Measurements from ENCODE around the gene COPS2.
A peak's percentile ranks its signal among the peaks of the same experiment; 100 is the strongest.

COPS2 gene

DNA sequence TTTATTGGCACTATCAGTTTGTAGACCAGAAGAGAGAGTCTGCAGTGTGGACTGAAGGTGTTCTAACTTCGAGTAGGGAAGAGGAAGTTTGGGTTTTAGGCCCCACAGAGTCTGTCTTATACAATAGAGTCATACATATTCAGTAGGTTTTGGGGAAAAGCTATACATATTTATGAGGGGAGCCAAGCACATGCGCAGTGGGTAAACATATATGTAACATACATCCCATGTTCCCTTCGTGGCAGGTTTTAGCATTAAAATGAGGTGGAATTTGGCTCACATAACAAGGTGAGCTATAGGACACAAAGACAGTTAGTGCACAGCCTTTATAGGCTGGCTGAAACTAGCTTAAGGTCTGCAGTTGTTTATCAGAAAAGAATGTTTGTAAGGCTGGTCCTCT is 19.5 kb upstream of the COPS2 start:
- TF ChIP-seq POLR2A (IDR thresholded peaks at IDR 0.05; ENCODE audit: low read length) (no peak), GATA1 (IDR thresholded peaks at IDR 0.05; ENCODE audit: low read depth, low read length) (no peak)
- DNase-seq = peak; percentile 26 to 32

DNA sequence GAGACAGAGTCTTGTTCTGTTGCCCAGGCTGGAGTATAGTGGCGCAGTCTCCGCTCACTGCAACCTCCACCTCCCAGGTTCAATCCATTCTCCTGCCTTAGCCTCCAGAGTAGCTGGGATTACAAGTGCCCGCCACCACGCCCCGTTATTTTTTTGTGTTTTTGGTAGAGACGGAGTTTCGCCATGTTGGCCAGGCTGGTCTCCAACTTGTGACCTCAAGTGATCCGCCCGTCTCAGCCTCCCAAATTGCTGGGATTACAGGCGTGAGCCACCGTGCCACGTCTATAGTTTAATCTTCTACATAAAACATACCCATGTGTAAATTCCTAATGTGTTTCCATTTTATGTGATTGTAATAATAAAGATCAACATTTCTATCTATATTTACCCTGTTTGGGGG is 16.4 kb upstream of the COPS2 start:
- no peak for DNase-seq
- no peak for TF ChIP-seq GATA1 (IDR thresholded peaks at IDR 0.05; ENCODE audit: low read depth, low read length)

DNA sequence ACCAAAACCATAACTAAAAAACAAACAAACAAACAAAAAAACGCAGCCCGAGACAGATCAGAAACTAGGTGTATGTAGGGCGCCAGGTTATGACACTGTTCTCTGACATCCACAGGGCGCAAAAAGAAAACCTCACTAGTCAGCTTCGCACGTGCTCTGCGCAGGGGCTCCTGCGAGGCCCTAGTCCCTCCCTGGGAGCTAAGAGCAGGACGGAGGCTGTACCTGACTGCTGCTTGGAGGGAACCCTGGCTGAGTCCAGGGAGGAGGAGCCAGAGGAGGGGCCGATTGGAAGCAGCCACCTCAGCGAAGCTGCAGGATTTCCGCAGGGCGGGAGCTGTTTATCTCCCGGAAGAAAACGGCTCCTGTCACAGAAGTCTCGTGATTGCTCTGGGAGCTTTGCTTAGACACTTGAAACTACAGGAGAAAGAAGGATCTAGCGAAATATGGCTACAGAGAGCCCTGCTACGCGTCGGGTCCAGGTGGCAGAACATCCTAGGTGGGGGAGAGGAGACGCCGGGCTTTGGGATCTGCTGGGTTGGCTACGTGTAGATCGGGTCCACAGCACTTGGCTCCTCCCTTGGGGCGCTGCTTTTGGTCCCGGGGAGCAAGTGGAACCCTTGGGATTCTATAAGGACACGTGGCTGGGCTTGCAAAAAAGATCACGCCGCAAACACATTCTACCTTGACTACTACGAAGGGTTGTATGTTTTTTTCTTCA is 14.6 kb upstream of the COPS2 start, which contains the start of gene GALK2:
Gene GALK2, plus strand, starts transcription at position 368 of the 718 bp plus-strand sequence. Its CDS starts 76 bp downstream, at position 444.
- TF ChIP-seq POLR2A (IDR thresholded peaks at IDR 0.05; ENCODE audit: low read length) (peak; percentile 86), GATA1 (IDR thresholded peaks at IDR 0.05; ENCODE audit: low read depth, low read length) (no peak)
- peak; percentile 83 to 86 for DNase-seq

DNA sequence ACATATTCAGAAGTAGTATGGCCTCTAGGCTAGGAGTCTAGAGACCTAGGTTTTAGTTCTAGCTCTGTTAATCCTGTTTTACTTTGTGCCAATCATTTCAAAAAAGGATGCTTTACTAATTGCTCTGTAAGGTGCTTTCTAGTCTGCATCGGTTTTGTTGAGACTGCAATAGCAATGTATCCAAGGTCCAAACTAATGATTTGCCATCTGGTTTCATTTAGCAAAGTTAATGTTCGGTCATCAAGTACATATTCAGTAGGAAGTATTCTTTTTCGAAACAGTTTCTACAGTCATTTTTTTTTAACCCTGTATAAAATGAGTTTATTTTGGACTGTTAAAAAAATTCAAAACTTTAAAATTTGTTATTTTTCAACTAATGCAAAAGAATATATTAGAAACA is 12.6 kb upstream of the COPS2 start:
- no peak for DNase-seq
- TF ChIP-seq POLR2A (IDR thresholded peaks at IDR 0.05; ENCODE audit: low read length) (no peak), GATA1 (IDR thresholded peaks at IDR 0.05; ENCODE audit: low read depth, low read length) (no peak)

DNA sequence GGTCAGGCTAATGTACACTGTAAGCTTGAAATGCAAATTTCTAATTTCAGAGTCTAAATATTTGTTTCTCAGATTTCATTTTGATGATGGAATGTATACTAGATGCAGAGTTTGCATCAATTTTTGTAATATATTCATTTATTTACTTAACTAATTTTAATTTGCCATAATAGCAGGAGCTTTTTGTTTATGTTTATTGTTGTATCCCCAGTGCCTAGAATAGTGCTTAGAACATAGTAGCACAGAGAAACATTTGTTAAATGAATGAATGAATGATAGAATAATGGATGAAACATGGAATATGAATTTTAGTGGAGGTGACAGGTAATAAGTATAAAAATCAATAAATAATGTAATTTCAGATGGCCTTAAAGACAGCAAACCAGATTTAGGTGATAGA is 9.5 kb upstream of the COPS2 start:
- no peak for TF ChIP-seq GATA1 (IDR thresholded peaks at IDR 0.05; ENCODE audit: low read depth, low read length)
- no peak for TF ChIP-seq POLR2A (IDR thresholded peaks at IDR 0.05; ENCODE audit: low read length)
- DNase-seq = no peak

DNA sequence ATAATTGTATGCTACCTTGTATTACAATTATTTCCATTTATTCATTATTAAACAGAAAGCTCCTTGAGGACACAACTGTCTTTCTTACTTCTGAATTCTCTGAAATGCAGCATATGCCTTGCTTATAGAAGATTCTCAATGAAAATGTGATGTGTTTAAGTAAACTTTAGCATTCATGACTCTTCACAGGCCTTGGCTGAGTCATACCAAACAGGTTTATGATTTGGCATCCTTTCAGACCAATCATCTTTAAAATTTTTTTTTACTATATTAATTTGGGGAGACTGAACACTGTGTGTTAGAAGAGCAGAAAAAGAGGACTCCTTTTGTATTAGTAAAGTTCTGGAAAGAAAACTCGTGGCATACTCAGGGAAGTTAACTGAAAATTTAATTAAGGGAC is 8.3 kb upstream of the COPS2 start:
- DNase-seq = no peak
- no peak for TF ChIP-seq GATA1 (IDR thresholded peaks at IDR 0.05; ENCODE audit: low read depth, low read length)

DNA sequence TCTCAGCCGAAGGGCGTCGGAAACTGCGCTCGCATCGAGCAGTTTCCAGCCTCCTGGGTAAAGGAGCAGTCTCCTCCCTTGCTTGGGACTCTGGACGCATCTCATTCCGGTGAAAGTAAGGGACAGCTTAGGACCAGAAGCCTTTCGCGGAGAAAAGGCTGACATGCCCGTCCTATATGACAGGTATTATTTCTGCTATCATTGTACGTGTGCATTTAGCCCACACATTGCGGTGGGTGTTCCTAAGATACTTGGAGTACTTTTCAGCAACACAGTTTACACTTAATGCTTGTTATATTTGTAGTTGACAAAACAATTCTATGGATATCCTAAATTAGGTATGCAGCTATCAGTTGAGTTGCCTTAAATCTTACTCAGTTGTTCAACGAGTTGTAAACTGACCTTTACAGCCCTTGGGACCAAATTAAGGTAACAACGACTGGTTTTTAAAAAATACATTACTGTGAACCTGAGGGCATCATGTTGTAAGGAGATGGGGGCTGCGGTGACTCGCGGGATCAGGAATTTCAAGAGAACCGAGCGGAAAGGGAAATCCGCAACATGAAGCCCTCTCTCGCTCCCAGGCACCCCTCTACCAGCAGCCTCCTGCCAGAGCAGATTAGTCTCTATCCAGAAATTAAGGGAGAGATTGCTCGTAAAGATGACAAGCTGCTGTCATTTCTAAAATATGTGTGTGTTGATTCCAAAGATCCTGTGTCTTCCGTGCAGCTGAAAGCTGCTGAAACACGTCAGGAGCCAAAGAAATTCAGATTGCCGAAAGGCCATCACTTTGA is 632 bp upstream of the COPS2 start:
- DNase-seq = peak; percentile 66 to 67
- TF ChIP-seq POLR2A (IDR thresholded peaks at IDR 0.05; ENCODE audit: low read length) (peak; percentile 92), GATA1 (IDR thresholded peaks at IDR 0.05; ENCODE audit: low read depth, low read length) (no peak)

DNA sequence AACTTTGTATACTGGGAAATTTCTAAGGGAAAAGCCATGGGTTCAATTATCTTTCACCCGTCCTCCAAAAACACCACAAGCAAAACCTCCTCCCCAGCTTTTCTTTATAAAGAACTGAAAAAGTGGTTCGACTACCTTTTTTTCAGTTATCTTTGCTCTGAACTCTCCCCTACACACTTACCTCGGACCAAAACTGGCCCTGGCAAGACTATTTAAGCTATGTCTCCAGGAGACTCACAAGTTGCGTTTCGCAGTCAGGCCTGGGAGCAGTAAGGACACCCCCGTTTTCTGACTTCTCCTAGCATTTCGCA is 645 bp downstream of the COPS2 start:
- no peak for DNase-seq
- no peak for TF ChIP-seq POLR2A (IDR thresholded peaks at IDR 0.05; ENCODE audit: low read length)
- no peak for TF ChIP-seq GATA1 (IDR thresholded peaks at IDR 0.05; ENCODE audit: low read depth, low read length)

DNA sequence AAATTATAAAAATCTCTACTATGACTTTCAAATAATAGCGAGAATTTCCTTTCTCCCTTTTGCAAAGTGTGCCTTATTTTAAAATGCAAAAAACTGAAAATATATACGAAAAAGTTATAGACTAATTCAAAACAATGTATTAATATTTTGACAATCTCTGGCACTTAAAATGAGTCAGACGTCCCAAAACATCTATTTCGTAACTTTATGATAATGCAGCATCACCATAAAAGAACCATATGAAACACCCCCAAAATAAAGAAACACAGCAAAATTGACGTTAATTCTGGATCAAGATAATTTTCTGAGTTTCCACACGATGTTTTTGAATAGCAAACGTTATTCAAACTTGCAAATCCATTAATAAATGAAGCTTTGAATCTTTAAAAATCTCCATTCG is 1.0 kb downstream of the COPS2 start:
- DNase-seq = peak; percentile 35 to 63
- TF ChIP-seq POLR2A (IDR thresholded peaks at IDR 0.05; ENCODE audit: low read length) = no peak
- no peak for TF ChIP-seq GATA1 (IDR thresholded peaks at IDR 0.05; ENCODE audit: low read depth, low read length)

DNA sequence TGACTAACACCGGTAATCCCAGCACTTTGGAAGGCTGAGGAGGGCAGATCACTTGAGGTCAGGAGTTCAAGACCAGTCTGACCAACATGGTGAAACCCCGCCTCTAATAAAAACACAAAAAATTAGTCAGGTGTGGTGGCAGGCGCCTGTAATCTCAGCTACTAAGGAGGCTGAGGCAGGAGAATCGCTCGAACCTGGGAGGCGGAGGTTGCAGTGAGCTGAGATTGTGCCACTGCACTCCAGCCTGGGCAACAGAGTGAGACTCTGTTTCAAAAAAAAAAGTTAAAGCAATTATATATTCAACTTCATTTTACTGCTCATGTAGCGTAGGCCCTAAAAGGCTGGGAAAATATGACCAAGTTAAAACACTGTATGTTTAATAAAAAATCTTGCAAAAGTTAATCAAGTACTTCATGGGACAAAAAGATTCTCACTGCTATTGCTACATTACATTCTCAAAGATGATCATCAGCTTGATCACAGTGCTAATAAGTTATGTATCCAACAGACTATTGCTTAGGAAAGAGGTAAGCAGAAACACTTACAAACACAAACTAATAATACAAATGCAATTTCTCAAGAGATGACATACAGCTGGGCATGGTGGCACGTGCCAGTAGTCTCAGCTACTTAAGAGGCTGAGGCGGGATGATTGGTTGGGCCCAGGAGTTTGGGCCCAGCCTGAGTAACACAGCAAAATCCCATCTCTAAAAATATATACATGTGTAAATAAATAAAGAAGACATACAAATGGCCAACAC is 2.7 kb downstream of the COPS2 start:
- no peak for DNase-seq
- TF ChIP-seq GATA1 (IDR thresholded peaks at IDR 0.05; ENCODE audit: low read depth, low read length) (no peak), POLR2A (IDR thresholded peaks at IDR 0.05; ENCODE audit: low read length) (no peak)

DNA sequence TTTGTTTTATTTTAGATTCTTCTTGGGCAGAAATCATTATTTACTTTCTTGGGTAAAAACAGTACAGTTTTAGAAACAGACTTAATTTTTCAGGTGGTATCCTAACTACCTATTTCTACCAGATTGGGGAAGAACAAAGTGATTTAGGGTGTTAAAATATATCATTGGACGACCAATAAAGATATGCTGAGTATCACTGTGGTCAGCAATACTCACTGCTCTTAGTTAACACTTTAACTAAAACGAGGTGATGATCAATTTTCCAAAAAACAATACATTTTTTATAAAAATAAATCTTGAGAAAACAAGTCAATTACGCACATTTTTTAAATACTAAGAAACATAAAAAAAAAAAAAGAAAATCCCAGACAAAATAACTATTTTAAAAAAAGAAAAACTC is 3.6 kb downstream of the COPS2 start:
- TF ChIP-seq GATA1 (IDR thresholded peaks at IDR 0.05; ENCODE audit: low read depth, low read length) (no peak), POLR2A (IDR thresholded peaks at IDR 0.05; ENCODE audit: low read length) (no peak)
- no peak for DNase-seq

DNA sequence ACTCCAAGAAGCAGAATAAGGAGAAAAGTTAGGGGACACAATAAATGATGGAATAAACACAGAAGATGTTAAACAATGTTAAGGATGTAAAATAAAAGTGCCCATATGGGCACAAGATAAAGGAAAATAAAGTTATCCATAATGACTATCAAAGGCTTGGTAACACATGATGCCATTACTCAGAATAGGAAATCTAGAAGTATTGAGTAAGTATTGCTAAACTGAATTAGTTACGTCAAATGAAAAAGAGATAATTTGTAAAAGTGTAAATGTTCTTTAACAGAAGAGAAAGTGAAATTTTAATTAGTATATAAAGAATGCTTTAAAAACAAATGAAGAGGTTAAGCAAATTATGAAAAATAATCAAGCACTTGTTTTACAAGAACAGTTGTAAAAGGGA is 6.7 kb downstream of the COPS2 start:
- TF ChIP-seq GATA1 (IDR thresholded peaks at IDR 0.05; ENCODE audit: low read depth, low read length) (no peak), POLR2A (IDR thresholded peaks at IDR 0.05; ENCODE audit: low read length) (no peak)
- no peak for DNase-seq

DNA sequence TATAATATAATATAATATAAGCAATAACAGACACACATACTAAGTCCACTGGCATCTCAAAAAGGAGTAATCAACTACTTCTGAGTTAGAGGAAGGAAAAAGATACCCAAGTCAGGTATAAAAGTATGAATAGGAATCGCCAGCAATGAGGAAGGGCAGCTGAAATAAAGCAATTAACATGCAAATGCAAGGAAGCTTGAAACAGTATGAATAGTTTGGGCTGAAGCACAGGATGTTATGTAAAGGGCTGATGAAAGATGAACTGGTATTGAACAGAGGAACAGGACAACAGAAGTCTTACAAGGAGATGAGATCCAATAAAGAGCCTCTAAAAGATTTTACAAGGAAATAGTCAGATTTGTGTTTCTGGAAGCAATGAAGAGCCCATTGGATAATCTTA is 7.1 kb downstream of the COPS2 start:
- DNase-seq = no peak
- TF ChIP-seq POLR2A (IDR thresholded peaks at IDR 0.05; ENCODE audit: low read length) (no peak), GATA1 (IDR thresholded peaks at IDR 0.05; ENCODE audit: low read depth, low read length) (no peak)
